D721Med (cell line): ENCODE results near the gene MCEMP1.

ENCODE experiments used
- DNase-seq: peaks from one replicate; pipeline ENCODE4 v3.0.0; 2011; ENCODE audit warnings: low spot score; ENCODE audit not compliant: insufficient read length
- FAIRE-seq: peaks from 2 replicates; lab custom pipeline; 2011; peaks lifted over from hg19 to GRCh38; lab: Jason Lieb, UNC
- TF ChIP-seq, protein P1 (sequence below): IDR thresholded peaks from 2 replicates; pipeline ENCODE4 v1.5.1; 2012; ENCODE audit warnings: mild to moderate bottlenecking, control low read depth; ENCODE audit not compliant: insufficient read depth; ENCODE audit errors: missing control alignments

Gene MCEMP1

DNA sequence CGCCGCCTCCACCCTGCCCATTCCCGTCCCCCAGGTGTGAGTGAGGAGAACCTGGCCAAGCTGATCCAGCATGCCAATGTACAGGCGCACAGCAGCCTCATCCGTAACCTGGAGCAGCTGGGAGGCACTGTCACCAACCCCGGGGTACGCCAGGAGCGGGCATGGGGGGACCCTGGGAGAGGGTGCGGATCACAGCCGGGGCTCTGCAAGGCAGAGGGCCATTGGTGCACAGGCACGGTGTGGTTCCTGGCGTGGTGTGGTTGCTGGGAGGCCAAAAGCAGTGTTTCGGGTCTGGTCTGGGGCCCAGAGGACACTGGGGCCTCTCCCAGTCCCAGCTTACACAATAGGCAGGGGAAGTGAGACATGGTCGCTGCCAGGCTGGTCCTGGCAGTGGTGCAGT is 31.7 kb upstream of the MCEMP1 start:
- FAIRE-seq (no peak), DNase-seq (no peak)
- TF ChIP-seq, protein P1, sequence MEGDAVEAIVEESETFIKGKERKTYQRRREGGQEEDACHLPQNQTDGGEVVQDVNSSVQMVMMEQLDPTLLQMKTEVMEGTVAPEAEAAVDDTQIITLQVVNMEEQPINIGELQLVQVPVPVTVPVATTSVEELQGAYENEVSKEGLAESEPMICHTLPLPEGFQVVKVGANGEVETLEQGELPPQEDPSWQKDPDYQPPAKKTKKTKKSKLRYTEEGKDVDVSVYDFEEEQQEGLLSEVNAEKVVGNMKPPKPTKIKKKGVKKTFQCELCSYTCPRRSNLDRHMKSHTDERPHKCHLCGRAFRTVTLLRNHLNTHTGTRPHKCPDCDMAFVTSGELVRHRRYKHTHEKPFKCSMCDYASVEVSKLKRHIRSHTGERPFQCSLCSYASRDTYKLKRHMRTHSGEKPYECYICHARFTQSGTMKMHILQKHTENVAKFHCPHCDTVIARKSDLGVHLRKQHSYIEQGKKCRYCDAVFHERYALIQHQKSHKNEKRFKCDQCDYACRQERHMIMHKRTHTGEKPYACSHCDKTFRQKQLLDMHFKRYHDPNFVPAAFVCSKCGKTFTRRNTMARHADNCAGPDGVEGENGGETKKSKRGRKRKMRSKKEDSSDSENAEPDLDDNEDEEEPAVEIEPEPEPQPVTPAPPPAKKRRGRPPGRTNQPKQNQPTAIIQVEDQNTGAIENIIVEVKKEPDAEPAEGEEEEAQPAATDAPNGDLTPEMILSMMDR, result no peak

DNA sequence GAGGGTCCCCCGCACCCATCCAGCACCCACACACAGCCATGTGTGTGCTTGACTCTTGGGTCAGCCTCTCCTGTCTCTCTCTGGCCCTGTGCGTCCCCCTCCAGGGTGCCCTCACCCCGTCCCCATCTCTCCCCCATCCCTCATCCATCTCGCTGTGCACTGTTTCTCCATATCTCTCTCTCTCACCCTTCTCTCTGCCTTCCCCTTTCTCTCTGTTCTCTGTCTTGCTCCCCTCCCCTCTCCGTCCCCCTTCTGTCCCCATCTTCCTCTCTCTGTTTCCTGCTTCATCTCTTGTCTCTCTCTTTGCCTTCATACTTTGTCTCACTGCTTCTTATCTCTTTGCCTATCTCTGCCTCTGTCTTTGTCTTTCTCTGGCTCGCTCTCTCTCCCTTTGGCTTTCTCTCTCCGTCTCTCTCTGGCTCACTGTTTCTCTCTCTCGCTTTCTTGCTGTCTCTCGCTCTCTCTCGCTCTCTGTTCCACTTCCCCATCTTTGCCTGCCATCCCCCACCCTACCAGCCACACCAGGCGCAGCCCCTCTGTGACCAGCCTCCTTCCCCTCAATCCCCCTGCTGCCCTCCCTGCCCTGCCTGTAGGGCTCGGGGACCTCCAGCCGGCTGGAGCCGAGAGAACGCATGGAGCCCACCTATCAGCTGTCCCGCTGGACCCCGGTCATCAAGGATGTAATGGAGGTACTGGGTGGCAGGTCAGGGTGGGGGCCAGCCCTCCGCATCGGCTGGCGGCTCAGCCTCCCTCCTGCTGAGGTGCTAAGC is 31.0 kb upstream of the MCEMP1 start:
- FAIRE-seq (no peak), DNase-seq (no peak)
- TF ChIP-seq, protein P1, result no peak

DNA sequence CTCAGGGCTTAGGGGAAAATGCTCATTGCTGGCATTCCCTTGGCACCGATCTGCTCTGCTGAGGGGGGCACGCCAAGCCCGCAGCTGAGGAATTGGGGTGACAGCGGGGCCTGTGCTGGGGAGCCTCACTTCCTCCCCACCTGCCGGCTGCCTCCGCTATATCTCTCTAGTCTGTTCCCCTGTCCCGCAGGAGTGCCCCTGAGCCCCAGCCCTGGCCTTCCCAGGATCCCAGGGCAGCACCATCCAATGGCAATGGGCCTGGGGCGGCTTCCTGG is 30.5 kb upstream of the MCEMP1 start:
- FAIRE-seq (no peak), DNase-seq (no peak)
- TF ChIP-seq, protein P1, result no peak

DNA sequence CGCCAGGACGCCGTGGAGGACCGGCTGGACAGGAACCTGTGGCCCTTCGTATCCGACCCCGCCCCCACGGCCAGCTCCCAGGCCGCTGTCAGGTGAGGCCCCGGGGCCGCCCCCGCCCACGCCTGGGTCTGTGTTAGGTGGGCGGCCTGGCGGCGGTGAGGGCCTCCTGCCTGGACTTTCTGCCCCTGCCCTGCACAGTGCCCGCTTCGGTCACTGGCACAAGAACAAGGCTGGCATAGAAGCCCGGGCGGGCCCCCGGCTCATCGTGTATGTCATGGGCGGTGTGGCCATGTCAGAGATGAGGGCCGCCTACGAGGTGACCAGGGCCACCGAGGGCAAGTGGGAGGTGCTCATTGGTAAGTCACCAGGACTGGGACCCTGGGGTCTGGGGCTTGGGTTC is 29.7 kb upstream of the MCEMP1 start:
- TF ChIP-seq, protein P1, result no peak
- FAIRE-seq (no peak), DNase-seq (no peak)

DNA sequence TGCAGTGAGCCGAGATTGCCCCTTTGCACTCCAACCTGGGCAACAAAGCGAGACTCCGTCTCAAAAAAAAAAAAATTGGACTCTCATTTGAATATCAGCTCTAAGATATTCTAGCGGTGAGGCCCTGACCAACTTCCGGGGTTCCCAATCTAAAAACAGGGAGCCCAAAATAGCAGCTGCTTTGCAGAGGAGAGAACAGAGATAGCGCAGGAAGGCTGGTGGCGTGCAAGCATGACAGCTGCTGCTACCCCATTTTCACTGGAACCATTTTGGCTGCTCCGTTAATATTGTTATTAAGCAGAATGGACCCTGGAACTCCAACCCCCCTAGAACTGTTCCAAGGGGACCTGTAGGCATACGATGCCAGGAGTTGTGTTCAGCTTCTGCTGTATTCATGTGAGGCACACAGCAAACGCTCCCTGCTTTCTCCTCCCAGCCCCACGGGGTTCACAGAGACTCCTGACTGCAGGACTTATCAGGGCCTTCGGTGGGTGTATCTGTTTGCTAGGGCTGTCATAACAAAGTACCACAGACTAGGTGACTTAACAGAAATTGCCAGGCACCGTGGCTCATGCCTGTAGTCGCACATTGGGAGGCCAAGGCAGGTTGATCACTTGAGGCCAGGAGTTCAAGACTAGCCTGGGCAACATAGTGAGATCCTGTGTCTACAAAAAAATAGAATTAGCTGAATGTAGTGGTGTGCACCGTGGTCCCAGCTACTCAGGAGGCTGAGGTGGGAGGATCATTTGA is 28.4 kb upstream of the MCEMP1 start:
- FAIRE-seq (no peak), DNase-seq (no peak)
- TF ChIP-seq, protein P1, result no peak

DNA sequence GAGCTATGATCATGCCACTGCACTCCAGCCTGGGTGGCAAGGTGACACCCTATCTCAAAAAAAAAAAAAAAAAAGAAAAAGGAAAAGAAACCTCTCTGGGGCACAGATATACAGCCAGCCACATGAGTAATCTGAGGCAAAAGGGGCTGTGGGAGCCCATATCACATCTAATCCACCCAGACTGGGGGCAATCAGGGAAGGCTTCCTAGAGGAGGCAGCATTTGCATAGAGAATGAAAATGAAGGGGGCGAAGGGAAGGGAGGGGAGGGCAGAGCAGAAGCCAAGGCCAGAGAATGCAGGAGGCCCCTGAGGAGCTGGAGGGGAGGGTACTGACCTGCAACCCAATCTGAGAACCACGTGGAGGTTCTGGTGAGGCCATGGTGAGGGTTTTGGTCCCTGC is 26.7 kb upstream of the MCEMP1 start:
- FAIRE-seq (no peak), DNase-seq (no peak)
- TF ChIP-seq, protein P1, result no peak
